Skin of body (tissue), 2 donors: ENCODE results near the gene METTL4. TPM values are rescaled to one million over a fixed set of nuclear protein-coding genes. Genes with fewer than 3 reads are reported as not detected.

Experiments
- DNase-seq: peaks from one replicate; lab custom pipeline; 2025; lab: John Stamatoyannopoulos, UW
- total RNA-seq: library from RNA; depleted of rRNA; stranded (reverse); fragments of >200 nt; gene quantifications from one replicate; pipeline ENCODE4 v1.2.3, GENCODE V29; 2014

Gene METTL4
- total RNA-seq, 1 donor from 2014 or later: 11.3 TPM

GRCh38 chr18:2568129-2568528 is 3.2 kb downstream of the METTL4 start:
- DNase-seq: no peak

DNA sequence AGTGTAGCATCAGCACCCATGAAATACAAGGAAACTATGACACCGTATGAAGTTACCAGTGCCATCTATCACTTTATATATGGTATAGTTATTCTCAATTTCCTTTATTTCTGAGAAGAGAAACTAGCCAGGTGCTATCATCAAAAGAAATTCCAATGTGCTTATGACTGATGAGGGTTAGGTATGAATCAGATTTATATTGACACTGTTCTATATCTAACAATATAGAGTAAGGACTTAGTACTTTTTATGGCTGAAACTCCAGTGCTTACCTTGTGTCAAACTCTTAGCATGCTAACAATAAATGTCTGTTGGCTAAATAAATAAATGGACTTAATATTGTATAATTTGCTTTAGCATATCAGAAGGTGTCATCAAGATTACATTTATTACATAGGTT is 6.9 kb downstream of the METTL4 start:
- DNase-seq: no peak

- DNase-seq: no peak
Observed at GRCh38 chr18:2559249-2559648, 12.1 kb downstream of the METTL4 start.

DNA sequence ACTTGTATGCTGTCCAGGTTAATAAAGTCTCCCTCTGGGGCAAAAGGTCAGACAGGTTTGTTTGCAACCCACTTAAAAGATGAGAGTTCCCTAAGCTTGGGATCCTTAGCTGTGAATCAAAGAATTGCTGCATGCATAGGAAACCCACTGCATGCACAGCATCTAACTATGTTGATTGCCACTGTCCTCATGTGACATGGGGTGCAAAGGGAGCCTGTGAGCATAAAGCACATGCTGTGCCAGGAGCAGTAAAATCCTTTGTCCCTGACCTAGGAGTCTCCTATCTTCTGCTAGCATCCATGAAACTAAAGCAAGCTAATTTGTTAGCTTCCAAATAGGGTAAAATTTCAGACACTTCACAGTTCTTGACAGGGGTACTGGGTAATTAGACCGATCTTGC is 13.8 kb downstream of the METTL4 start:
- no peak for DNase-seq

GRCh38 chr18:2555895-2556294 is 15.4 kb downstream of the METTL4 start:
- DNase-seq: no peak

DNA sequence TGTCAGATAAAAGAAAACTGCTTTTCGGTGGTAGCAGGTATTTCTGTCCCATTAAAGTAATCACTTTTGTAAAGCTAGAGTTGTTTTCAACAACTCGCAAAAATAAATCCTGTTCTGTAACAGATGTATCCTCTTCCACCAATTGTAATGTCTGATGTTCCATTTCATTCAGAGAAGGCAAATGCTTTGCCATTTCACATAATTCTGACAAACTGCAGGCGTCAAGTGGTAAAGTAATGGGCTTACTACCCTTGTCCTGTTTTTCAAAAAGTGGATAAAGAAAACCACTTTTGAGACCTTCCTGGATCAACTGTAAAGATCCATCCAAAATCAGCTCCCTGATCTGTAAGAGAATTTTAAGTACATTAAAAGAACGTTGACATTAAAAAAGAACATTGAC is 16.6 kb downstream of the METTL4 start:
- no peak for DNase-seq

DNA sequence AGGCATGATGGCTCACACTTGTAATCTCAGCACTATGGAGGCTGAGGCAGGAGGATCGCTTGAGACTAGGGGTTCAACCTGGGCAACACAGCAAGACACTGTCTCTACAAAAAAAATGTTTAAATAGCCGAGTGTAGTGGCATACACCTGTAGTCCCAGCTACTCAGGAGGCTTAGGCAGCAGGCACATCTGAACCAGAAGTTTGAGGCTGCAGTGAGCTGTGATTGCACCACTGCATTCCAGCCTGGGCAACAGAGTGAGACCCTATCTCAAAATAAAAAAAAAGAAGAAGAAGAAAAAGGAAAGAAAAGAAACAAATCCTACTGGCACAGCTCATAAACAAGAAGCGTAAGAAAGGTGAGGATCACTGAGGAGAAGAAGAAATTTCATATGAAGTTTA is 19.9 kb downstream of the METTL4 start:
- DNase-seq: no peak

GRCh38 chr18:2549462-2549861 is 21.8 kb downstream of the METTL4 start:
- no peak for DNase-seq

DNA sequence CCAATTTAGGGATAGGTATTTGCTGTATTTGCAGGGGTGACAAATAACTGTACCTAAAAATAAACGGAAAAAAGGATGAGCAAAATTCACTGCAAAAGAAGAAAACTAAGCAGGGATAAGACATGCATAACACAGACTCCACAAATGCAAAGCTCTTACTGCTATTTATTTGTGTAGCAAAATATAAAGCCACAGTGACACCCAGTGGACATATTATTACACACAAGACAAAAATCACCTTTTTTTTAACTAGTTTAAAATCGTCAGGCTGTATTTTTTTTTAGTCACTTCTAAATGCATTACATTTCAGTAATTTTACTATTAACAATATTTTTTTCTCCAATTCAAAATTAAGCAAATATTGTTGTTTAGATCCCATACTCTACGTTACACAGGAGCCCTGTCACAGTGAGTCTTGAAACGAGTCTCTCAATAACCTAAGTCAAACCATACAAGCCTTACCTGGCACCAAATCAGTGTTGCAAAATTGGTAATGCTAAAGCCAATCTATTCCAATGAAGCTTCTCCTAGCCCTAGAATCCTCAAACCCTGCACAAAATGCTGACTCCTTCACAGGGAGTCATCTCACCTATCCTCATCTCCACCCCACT is 23.7 kb downstream of the METTL4 start:
- peak; percentile 50 for DNase-seq

GRCh38 chr18:2545155-2545554 is 26.1 kb downstream of the METTL4 start:
- DNase-seq: no peak

DNA sequence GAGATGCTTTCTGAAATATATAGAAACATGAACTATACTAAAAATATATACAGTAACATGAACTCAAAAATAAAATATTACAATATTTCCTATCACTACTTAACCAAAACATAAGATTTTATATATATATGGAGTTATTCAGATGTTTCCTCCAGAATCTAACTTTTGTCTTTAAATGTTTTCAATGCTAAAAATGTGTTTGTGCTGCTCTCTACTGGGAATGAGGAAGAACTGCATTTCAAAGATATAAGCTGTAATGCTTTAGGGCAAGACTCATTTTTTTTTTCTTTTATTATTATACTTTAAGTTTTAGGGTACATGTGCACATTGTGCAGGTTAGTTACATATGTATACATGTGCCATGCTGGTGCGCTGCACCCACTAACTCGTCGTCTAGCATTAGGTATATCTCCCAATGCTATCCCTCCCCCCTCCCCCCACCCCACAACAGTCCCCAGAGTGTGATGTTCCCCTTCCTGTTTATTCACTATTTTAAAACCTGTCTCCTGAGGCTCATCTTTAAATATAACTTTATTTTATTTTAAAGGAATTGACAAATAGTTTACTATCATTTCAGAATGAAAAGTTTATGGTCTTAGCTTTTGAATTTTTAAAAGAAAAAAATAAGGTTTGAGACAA is 29.3 kb downstream of the METTL4 start:
- peak; percentile 25 for DNase-seq

DNA sequence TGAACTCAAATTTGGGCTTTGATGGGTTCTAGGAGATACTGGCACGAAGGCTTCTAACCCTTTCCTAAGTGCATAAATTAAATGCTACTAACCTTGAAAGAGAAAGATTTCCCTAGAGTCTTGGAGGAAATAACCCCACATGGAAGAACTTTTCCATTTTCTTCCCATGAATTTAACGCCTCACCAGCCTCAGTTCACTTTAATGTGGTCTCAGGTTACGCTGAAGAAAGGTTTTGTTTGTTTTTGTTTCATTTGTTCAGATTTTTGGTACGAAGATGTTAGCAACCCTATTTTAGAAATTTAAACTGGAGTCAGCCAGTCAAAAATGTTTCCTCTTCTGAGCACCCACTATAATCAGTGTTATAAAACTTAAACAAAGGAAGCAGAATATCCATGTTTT is 30.7 kb downstream of the METTL4 start:
- no peak for DNase-seq

DNA sequence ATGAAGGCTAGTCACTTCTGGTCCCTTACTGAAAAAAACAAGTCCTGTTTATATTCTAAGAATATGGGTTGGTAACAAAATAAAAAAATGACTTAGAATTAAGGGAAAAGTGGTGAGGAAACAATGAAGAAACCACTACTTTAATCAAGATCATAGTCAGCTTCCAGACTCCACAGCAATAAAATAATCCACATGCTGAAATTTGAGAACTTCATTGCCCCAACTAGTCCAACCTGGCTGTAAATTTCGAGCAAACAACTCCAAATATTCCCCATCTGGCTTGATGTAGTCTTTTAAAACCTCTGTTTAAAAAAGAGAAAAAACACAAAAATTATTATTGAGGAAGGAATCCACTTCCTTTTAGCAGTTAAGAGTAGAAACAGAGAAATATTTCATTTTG is 32.5 kb downstream of the METTL4 start:
- DNase-seq: no peak

- DNase-seq: no peak
Observed at GRCh38 chr18:2538236-2538635, 33.1 kb downstream of the METTL4 start.

- no peak for DNase-seq
Observed at GRCh38 chr18:2537296-2537695, 34.0 kb downstream of the METTL4 start.

GRCh38 chr18:2536493-2536892 is 34.8 kb downstream of the METTL4 start:
- peak; percentile 27 for DNase-seq

- DNase-seq: no peak
Observed at GRCh38 chr18:2536063-2536462, 35.2 kb downstream of the METTL4 start.

DNA sequence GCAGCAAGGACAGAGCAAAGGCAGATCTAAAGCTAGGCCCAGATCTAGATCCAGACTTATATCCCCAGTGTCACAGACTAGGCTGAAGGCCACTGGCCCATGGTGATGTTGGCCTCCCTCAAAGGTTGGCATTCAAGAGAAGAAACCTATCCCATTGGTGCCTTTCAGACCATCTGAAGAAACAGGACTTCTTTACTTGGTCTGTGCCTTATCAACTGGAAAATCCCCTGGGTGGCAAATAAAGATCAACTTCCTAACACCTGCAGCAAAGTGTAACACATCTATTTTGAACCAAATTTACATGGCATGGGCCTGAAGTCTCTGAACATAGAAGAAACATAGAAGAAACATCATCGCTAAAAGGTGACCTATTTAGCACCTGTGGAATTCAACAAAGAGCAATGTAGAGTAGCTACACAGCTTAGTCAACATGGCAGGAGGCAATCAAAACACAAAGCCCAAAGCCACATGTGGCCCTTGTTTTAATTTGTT is 35.8 kb downstream of the METTL4 start:
- no peak for DNase-seq

DNA sequence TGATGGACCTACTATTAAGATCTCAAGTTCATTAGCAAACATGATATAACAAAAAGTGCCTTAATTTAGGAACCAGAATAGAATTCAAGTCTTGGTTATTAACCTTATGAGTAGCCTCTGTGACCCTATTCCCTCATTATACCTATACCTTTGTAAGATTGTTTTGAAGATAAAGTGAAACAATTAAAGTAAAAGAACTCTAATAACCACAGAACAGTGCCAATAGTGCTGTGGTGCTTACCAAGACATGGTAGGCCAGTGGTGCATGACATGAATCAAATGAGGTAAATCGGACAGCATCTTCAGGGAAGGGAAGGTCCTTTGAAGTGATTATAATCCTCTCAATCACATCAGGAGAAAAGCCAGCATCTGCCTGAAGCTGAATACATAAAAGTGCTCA is 36.4 kb downstream of the METTL4 start:
- no peak for DNase-seq

GRCh38 chr18:2532797-2533196 is 38.5 kb downstream of the METTL4 start:
- no peak for DNase-seq

DNA sequence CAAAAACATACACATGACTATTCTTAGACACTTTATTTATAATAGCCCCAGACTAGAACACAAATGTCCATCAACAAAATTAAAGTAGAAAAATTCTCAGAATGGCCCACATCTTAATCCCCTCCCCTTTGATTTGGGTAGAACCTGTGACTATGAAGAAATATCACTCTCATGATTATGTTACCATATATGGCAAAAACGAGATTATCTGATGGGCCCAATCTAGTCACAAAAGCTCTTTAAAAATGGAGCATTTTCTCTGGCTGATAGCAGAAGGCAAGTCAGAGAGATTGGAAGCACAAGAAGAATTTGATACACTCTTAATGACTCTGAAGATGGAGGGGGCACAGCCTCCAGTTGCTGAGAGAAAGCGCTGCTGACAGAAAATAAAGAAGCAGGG is 39.6 kb downstream of the METTL4 start:
- DNase-seq: no peak

DNA sequence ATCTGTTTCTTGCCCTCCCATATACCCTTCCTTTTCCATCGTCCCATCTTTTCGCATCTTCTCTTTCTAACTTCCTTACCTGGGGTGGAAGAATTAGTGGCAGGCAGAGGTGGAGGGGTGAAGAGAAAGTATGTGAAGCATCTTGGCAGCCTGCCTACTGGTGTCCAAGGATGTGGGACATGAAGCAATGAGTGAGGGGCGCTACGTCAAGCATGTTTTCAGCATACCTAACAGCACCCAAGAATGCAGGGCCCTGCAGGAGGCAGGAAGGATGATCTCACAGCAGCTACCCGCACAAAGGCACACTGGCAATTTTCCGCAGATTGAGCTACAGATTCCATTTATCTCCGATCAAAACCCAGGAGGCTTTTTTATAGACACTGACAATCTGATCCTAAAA is 42.2 kb downstream of the METTL4 start:
- DNase-seq: no peak

GRCh38 chr18:2526329-2526728 is 45.0 kb downstream of the METTL4 start:
- no peak for DNase-seq
